Esophagus squamous epithelium (tissue), 4 donors: ENCODE measurements around the gene TM9SF1.

Experiments
- POLR2A ChIP-seq, 4 donors: fragments of 450-650 bp; IDR thresholded peaks; one replicate each; pipeline ENCODE4 v1.6.1; 2017; ENCODE audit warnings: antibody characterized with exemption in 4 of 4, mild to moderate bottlenecking in 4 of 4, moderate library complexity in 3 of 4
- TF ChIP-seq, protein P1 (sequence below), 6 experiments: fragments of 450-650 bp in 4 of 6; fragments of 200-600 bp in 2 of 6; sonication (generic) in 2 of 6; IDR thresholded peaks; one replicate each; pipeline ENCODE4 v1.5.1; 2016 to 2019; ENCODE audit warnings: antibody characterized with exemption in 6 of 6, mild to moderate bottlenecking in 4 of 6, moderate library complexity in 4 of 6

DNA sequence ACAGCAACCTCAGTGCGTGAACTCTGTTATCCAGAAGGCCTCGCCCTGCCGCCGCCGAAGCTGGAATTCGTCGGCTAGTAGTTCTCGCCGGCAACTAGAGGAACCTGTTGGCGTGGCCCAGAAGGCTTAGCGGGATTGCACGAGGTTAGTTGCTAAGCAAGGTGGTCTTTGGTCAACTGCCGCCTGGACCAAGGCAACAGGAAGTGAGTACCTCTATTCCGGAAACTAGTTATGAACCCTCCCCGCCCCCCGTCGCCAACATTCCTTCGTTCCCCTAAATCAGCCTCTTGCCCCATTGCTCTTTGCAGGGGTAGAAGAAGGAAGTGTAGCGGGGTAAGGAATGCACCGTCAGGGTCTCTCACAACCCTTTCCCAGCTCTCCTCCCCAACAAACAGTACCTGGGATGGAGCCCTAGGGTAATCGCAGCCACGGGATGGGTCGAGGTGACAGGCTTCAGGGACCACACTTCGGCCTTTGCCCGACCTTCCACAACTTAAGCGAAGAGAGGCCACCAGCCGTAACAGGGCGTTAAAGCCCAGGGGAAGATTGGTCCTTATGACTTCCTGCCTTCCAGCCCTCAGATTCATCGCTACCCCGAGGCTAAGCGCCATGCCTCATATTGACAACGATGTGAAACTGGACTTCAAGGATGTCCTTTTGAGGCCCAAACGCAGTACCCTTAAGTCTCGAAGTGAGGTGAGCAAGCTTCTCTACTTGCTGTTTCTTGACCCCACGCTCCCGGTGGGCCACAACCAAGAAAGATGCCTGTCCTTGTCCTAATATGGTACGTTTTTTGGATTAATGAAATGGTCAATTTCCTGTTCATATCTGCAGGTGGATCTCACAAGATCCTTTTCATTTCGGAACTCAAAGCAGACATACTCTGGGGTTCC, 37.6 kb upstream of the TM9SF1 start, which contains the start of gene GMPR2:
- TF ChIP-seq, protein P1, sequence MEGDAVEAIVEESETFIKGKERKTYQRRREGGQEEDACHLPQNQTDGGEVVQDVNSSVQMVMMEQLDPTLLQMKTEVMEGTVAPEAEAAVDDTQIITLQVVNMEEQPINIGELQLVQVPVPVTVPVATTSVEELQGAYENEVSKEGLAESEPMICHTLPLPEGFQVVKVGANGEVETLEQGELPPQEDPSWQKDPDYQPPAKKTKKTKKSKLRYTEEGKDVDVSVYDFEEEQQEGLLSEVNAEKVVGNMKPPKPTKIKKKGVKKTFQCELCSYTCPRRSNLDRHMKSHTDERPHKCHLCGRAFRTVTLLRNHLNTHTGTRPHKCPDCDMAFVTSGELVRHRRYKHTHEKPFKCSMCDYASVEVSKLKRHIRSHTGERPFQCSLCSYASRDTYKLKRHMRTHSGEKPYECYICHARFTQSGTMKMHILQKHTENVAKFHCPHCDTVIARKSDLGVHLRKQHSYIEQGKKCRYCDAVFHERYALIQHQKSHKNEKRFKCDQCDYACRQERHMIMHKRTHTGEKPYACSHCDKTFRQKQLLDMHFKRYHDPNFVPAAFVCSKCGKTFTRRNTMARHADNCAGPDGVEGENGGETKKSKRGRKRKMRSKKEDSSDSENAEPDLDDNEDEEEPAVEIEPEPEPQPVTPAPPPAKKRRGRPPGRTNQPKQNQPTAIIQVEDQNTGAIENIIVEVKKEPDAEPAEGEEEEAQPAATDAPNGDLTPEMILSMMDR (IDR thresholded peaks at IDR 0.05), result no peak
- no peak for TF ChIP-seq POLR2A (IDR thresholded peaks at IDR 0.05)
